Tongue (tissue), 2 donors: ENCODE data around the gene SRPRB. TPM values are rescaled to one million over a fixed set of nuclear protein-coding genes. Genes with fewer than 3 reads are reported as not detected.

Source experiments
- DNase-seq: peaks from one replicate; pipeline ENCODE4 v3.0.0-alpha.2; 2015
- total RNA-seq: library from RNA; depleted of rRNA; stranded (reverse); fragments of >200 nt; gene quantifications from one replicate; pipeline ENCODE4 v1.2.3, GENCODE V29; 2014

SRPRB gene
- total RNA-seq = 37.3 TPM

GRCh38 chr3:133805702-133806475 lies at the start of gene SRPRB:
Gene SRPRB (plus strand): TSS chr3:133805815. CDS start chr3:133805849, 34 bp downstream.
- peak; percentile 98 for DNase-seq

GRCh38 chr3:133756716-133757694 lies 48.6 kb upstream of the SRPRB start:
- DNase-seq = no peak

- no peak for DNase-seq
Observed at GRCh38 chr3:133757701-133758567, 47.7 kb upstream of the SRPRB start.

GRCh38 chr3:133758568-133758928 lies 47.1 kb upstream of the SRPRB start:
- no peak for DNase-seq

DNA sequence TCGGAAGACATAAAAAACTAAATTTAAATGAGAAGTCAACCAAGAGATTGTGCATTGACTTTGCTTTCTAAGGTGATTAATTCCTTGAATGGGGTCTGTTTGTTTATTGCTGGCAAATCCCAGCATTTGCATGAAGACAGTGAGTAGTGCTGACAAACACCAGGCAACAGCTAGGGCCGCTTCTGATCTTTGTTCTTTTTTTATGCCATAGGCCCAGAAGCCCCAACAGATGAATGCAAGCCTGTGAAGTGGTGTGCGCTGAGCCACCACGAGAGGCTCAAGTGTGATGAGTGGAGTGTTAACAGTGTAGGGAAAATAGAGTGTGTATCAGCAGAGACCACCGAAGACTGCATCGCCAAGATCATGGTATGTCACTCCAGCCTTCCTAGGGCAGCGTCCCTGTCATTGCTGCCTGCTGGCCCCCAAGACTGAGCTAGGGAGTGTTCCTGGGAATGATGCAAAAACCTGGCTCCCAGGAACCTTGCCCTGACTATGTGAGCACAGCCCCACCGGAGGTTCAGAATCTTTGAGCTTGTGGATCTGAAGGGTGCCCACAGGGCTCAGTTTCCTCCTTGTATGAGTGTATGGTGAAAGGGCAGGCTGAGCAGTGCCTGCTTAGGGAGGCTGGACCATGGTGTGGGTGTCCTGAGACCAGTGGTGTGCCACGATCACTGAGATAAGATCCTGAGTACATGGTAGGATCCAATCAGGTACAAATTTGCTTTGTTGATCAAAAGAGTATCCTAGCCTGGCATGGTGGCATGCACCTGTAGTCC lies 46.5 kb upstream of the SRPRB start:
- no peak for DNase-seq

GRCh38 chr3:133759740-133760305 lies 45.8 kb upstream of the SRPRB start:
- DNase-seq = no peak

- DNase-seq = no peak
Observed at GRCh38 chr3:133760916-133761315, 44.7 kb upstream of the SRPRB start.

GRCh38 chr3:133761605-133762484 lies 43.8 kb upstream of the SRPRB start:
- no peak for DNase-seq

DNA sequence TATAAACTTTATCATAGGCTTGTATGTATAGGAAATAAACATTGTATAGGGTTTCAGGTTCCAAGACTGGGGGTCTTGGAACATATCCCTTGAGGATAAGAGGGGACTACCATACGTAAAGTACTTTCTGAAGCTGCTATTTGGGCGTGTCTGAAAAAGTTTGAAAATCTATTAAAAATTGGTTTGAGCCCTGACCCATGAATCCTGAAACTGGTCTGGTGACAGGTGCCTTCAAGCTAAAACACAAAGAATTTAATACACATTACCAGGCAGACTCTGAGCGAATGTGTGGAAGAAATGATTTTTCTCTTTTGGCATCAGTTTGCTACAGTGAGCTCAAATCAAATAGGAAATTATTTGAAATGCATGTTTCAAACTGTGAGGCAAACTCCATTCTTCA lies 43.1 kb upstream of the SRPRB start:
- DNase-seq = no peak

GRCh38 chr3:133763797-133764683 lies 41.6 kb upstream of the SRPRB start:
- peak; percentile 92 for DNase-seq

- no peak for DNase-seq
Observed at GRCh38 chr3:133765256-133765655, 40.4 kb upstream of the SRPRB start.

DNA sequence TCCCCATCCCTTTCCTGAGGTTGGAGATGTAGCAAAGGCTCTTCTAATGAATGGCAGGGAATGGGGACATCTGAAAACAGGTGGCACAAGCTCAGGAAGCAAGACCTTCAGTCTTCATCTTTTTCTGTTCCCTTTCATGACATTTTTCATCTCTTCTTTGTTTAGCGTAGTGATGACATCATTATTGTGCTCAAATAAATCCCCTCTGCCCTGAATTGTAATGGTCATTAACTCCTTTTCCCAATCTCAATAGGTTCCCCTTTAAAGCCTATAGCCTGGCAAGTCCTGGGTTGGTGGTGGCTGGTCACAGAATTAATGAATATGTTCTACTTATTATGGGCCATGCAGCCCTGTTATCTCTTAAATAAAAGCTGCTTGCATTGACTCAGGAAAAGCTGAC lies 38.0 kb upstream of the SRPRB start:
- DNase-seq = no peak

GRCh38 chr3:133769536-133769935 lies 36.1 kb upstream of the SRPRB start:
- no peak for DNase-seq

DNA sequence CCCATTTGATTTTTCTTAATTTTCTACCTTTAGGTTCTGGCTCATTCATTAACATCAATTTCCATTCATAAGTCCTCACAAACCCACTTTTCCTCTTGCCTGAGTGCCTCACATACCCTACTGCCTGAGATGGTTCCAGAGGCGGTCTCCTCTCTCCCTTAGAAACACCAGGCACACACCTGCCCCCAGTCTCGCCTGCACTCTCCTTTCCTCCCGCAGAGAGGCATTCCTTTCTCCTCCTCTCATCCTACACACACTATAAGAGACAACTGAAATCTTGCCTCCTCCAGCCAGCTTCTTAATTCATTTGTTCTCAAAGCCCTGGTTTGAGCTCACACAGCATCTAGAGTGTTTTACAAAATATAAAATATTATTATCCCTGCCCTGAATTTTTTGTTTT lies 31.9 kb upstream of the SRPRB start:
- no peak for DNase-seq

GRCh38 chr3:133775309-133775708 lies 30.3 kb upstream of the SRPRB start:
- no peak for DNase-seq

GRCh38 chr3:133775835-133776234 lies 29.8 kb upstream of the SRPRB start:
- no peak for DNase-seq

DNA sequence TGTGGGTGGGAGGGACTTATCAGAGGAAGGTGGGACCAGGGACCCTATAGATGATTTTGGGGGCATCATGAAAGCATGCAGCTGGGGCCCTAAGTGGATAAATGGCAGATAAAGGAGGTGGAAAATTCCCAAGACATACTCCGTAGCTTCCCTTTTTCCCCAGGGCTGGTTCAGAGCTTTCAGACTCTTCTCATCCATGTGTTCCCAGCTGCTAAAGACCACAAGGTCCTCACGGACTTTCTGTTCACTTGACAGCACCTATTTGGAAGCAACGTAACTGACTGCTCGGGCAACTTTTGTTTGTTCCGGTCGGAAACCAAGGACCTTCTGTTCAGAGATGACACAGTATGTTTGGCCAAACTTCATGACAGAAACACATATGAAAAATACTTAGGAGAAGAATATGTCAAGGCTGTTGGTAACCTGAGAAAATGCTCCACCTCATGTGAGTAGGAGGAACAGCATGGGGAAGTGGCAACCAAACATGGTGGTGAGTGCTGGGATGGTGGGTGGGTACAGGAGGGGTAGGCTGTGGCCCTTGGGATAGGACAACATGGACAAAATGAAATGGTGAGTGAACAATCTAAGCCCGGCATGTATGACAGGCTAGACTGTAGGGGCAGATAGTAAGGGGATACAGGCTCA lies 28.7 kb upstream of the SRPRB start:
- DNase-seq = no peak

DNA sequence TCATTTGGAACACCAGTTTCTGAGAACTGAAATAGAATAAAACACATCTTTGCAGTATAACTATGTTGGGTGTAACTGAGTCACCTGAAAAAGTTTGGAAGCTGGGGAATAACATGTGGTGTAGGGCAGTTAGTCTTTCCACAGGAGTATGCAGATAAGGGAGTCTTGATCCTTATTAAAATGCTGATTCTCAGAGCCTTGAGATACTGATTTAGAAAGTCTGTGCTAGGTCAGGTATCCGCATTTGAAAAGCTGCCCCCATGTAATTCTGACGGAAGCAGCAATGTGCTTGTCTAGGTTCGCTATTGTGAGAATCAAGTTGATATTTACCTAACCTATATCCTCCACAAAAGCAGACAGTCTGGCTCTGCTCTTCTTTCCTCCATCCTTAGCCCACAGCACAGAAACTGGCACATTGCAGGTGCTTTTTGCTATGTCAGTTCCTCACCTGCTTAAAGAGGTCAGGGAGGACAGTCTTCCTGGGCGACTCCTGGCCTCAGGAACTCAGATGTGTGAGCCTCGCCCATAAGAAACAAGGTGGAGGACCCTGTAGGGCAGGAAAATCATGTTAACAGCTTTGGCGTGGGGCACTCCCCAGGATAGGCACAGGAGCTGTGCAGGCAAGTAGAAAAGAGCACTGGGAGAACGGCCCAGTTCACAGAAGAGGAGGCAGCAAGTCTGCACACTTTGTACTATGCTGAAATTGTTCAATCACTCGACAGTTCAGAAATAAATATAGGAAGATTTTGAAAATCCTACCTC lies 27.6 kb upstream of the SRPRB start:
- DNase-seq = no peak
